ENCODE measurements around the gene COTL1. TPM values are rescaled to one million over a fixed set of nuclear protein-coding genes. Genes with fewer than 3 reads are reported as not detected.
"Not testable (repeated sequence)": the region's sequence is repeated elsewhere in the genome, so short reads cannot be mapped to it uniquely, and the experiment has no call there.

The COTL1 gene
- total and polyA plus RNA-seq, 12 donors: 20.1 to 93.8 (median 54.3) TPM

- TF ChIP-seq POLR2A (IDR thresholded peaks at IDR 0.05) (no peak), CTCF (IDR thresholded peaks at IDR 0.05) (no peak)
- DNase-seq: no peak
- intact Hi-C loops (cut with DNase I): no loop called here
- H3K36me3 ChIP-seq (replicated peaks in 1 of 2): no peaks in the 10 kb centered on the region
- no peaks in the 10 kb centered on the region for H3K9me3 ChIP-seq (replicated peaks in 1 of 3)
- WGBS, 4 donors: 79 to 85% (median 82%) methylated on average over 4 of the region's 4 CpGs
- peaks cover 16 to 25% of the 10 kb centered on the region in 2 donors for H3K4me1 ChIP-seq (replicated peaks in 1 of 2)
- H3K27me3 ChIP-seq: no peaks in the 10 kb centered on the region
- H3K27ac ChIP-seq: no peak overlapping the region
- H3K4me3 ChIP-seq: no peak overlapping the region
Observed at GRCh38 chr16:84637709-84638108, 19.8 kb upstream of the COTL1 start.

- Histone ChIP-seq H3K27me3 (no peaks in the 10 kb centered on the region), H3K27ac (no peak overlapping the region), H3K4me3 (no peak overlapping the region), H3K36me3 (replicated peaks in 1 of 2) (no peaks in the 10 kb centered on the region), H3K9me3 (replicated peaks in 1 of 3) (no peaks in the 10 kb centered on the region), H3K4me1 (replicated peaks in 1 of 2) (peaks cover 9 to 10% of the 10 kb centered on the region in 2 donors)
- intact Hi-C loops (cut with DNase I): no loop called here
- WGBS, 4 donors: 65 to 78% (median 74%) methylated on average over 8 of the region's 8 CpGs
- DNase-seq: no peak
- TF ChIP-seq POLR2A (IDR thresholded peaks at IDR 0.05) (no peak), CTCF (IDR thresholded peaks at IDR 0.05) (no peak)
Observed at GRCh38 chr16:84635702-84636101, 17.8 kb upstream of the COTL1 start.

GRCh38 chr16:84633622-84634021 is 15.7 kb upstream of the COTL1 start:
- Histone ChIP-seq H3K4me1 (replicated peaks in 1 of 2) (peaks cover 9 to 10% of the 10 kb centered on the region in 2 donors), H3K4me3 (no peak overlapping the region), H3K9me3 (replicated peaks in 1 of 3) (no peaks in the 10 kb centered on the region), H3K36me3 (replicated peaks in 1 of 2) (no peaks in the 10 kb centered on the region), H3K27ac (peak overlapping the region in 3 of 5 donors; percentile 43 to 78 (median 50)), H3K27me3 (no peaks in the 10 kb centered on the region)
- intact Hi-C loops (cut with DNase I): no loop called here
- TF ChIP-seq CTCF (IDR thresholded peaks at IDR 0.05) (no peak), POLR2A (IDR thresholded peaks at IDR 0.05) (no peak)
- peak in 6 of 7 donors; percentile 82 to 92 (median 88) for DNase-seq
- WGBS, 4 donors: 29 to 38% (median 30%) methylated on average over 5 to 9 of the region's 9 CpGs

GRCh38 chr16:84632862-84633261 is 15.0 kb upstream of the COTL1 start:
- H3K27ac ChIP-seq; DNase-seq; H3K4me3 ChIP-seq; H3K27me3 ChIP-seq; H3K36me3 ChIP-seq (replicated peaks in 1 of 2); H3K9me3 ChIP-seq (replicated peaks in 1 of 3); intact Hi-C loops (cut with DNase I): not testable (repeated sequence)
- 90 to 97% (median 91%) methylated on average over 6 to 7 of the region's 7 CpGs for WGBS, 4 donors
- peaks cover 9 to 10% of the 10 kb centered on the region in 2 donors for H3K4me1 ChIP-seq (replicated peaks in 1 of 2)

- Histone ChIP-seq H3K4me1 (replicated peaks in 1 of 2) (peaks cover 9 to 10% of the 10 kb centered on the region in 2 donors), H3K9me3 (replicated peaks in 1 of 3) (no peaks in the 10 kb centered on the region), H3K27me3 (no peaks in the 10 kb centered on the region), H3K36me3 (replicated peaks in 1 of 2) (no peaks in the 10 kb centered on the region), H3K4me3 (no peak overlapping the region), H3K27ac (no peak overlapping the region)
- no peak for DNase-seq
- no peak for TF ChIP-seq POLR2A (IDR thresholded peaks at IDR 0.05)
- TF ChIP-seq CTCF (IDR thresholded peaks at IDR 0.05): no peak
- WGBS, 4 donors: 79 to 82% (median 82%) methylated on average over 6 of the region's 6 CpGs
- intact Hi-C loops (cut with DNase I): no loop called here
Observed at GRCh38 chr16:84631886-84632285, 14.0 kb upstream of the COTL1 start.

All from adrenal gland (tissue), 12 donors.